BLaER1 (cell line): ENCODE results near the gene ANKRD45.
"Not testable (repeated sequence)": the region's sequence is repeated elsewhere in the genome, so short reads cannot be mapped to it uniquely, and the experiment has no call there.

Source experiments
- H3K27ac ChIP-seq: shearing (Covaris generic); formaldehyde crosslinking; 2 replicates; pipeline ENCODE4 v1.8.1; 2022
- H3K27me3 ChIP-seq: shearing (Covaris generic); formaldehyde crosslinking; 2 replicates; pipeline ENCODE4 v1.8.1; 2022
- H3K36me3 ChIP-seq: shearing (Covaris generic); formaldehyde crosslinking; 2 replicates; pipeline ENCODE4 v1.8.1; 2022
- H3K4me1 ChIP-seq: shearing (Covaris generic); formaldehyde crosslinking; 2 replicates; pipeline ENCODE4 v1.8.1; 2022
- H3K4me2 ChIP-seq: shearing (Covaris generic); formaldehyde crosslinking; 2 replicates; pipeline ENCODE4 v1.8.1; 2022
- H3K4me3 ChIP-seq: shearing (Covaris generic); formaldehyde crosslinking; 2 replicates; pipeline ENCODE4 v1.8.1; 2022
- H3K9ac ChIP-seq: shearing (Covaris generic); formaldehyde crosslinking; 2 replicates; pipeline ENCODE4 v1.8.1; 2022
- H3K9me3 ChIP-seq: shearing (Covaris generic); formaldehyde crosslinking; 2 replicates; pipeline ENCODE4 v1.8.1; 2022
- H4K20me1 ChIP-seq: shearing (Covaris generic); formaldehyde crosslinking; 2 replicates; pipeline ENCODE4 v1.8.1; 2022
- Cebpa-rat ChIP-seq: shearing (Covaris generic); IDR thresholded peaks from 2 replicates; pipeline ENCODE4 v1.8.1; 2022

Gene ANKRD45

DNA sequence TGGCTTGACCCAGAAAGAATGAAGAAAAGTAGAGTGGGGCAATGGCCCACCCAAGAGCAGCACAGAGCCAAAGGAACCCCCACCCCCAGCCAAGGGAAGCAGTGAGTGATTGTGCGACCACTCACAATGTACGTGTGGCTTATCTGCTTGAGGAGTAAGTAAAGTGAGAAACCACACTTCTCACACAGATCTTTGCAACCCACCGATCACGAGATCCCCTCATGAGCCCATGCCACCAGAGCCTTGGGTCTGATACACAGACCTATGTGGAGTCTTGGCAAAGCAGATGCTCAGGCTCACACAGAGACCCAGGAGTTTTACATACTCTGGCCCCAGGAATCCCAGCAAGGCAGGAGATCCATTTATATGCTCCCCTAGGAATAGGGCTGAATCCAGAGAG is 52.8 kb downstream of the ANKRD45 start:
- no peaks in the 10 kb centered on the region for H3K36me3 ChIP-seq
- no peak overlapping the region for H3K4me2 ChIP-seq
- H3K4me3 ChIP-seq = no peak overlapping the region
- peaks cover 59% of the 10 kb centered on the region for H3K9me3 ChIP-seq
- H3K27ac ChIP-seq = no peak overlapping the region
- H4K20me1 ChIP-seq = no peaks in the 10 kb centered on the region
- H3K9ac ChIP-seq = no peak overlapping the region
- no peaks in the 10 kb centered on the region for H3K4me1 ChIP-seq
- TF ChIP-seq Cebpa-rat = no peak
- no peaks in the 10 kb centered on the region for H3K27me3 ChIP-seq

- H3K9ac ChIP-seq, H3K36me3 ChIP-seq, H3K27me3 ChIP-seq, H3K4me2 ChIP-seq, H3K27ac ChIP-seq, H3K4me3 ChIP-seq, H3K4me1 ChIP-seq, H4K20me1 ChIP-seq: not testable (repeated sequence)
- peaks cover 31% of the 10 kb centered on the region for H3K9me3 ChIP-seq
These were observed 56.6 kb downstream of the ANKRD45 start for GRCh38 chr1:173613086-173613485.

GRCh38 chr1:173608503-173609216 is 61.0 kb downstream of the ANKRD45 start:
- peaks cover 8% of the 10 kb centered on the region for H3K4me1 ChIP-seq
- peaks cover 17% of the 10 kb centered on the region for H3K9me3 ChIP-seq
- no peaks in the 10 kb centered on the region for H3K27me3 ChIP-seq
- H4K20me1 ChIP-seq = no peaks in the 10 kb centered on the region
- no peaks in the 10 kb centered on the region for H3K36me3 ChIP-seq
- no peak overlapping the region for H3K9ac ChIP-seq
- no peak for TF ChIP-seq Cebpa-rat
- H3K4me3 ChIP-seq = no peak overlapping the region
- no peak overlapping the region for H3K27ac ChIP-seq
- H3K4me2 ChIP-seq = no peak overlapping the region

- no peak for TF ChIP-seq Cebpa-rat
- Histone ChIP-seq H3K27me3 (no peaks in the 10 kb centered on the region), H3K36me3 (no peaks in the 10 kb centered on the region), H3K4me1 (peaks cover 22% of the 10 kb centered on the region), H4K20me1 (no peaks in the 10 kb centered on the region), H3K9me3 (no peaks in the 10 kb centered on the region), H3K9ac (no peak within 1 kb of the TSS), H3K4me2 (peak within 1 kb of the TSS; percentile 52), H3K27ac (no peak within 1 kb of the TSS), H3K4me3 (no peak within 1 kb of the TSS)
These were observed 66.5 kb downstream of the ANKRD45 start, which contains the start of gene SLC9C2 for GRCh38 chr1:173603056-173603591. SLC9C2 (minus strand) TSS chr1:173603072; CDS start chr1:173601776, 1,296 bp downstream.

- no peaks in the 10 kb centered on the region for H3K9me3 ChIP-seq
- no peak overlapping the region for H3K4me3 ChIP-seq
These were observed 68.1 kb downstream of the ANKRD45 start for GRCh38 chr1:173601588-173601987.

DNA sequence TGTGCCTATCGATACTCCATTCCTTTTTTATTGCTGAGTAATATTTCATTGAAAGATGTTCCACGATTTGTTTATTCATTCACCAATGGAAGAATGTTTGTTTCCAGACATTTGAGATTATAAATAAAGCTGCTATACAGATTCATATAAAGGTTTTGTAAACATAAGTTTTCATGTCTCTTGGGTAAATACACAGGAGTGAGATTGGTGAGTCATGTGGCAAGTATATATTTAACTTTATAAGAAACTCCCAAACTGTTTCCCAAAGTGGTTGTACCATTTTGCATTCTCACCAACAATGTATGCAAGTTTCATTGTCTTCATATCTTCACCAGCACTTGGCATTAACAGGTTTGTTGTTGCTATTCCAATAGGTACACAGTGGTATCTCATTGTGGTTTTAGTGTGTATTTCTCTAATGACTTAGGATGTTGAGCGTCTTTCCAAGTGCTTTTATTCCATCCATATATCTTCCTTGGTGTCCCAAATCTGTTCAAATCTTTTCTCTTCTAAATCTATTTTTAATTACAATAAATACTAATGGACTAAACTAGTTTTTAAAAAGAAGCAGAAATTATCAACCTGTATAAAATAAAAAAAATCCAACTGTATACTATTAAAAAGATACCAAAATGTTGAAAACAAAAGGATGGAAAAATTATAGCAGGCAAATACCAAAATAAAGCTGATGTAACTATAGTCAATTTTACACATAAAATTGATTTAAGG is 73.4 kb downstream of the ANKRD45 start:
- no peak overlapping the region for H3K4me3 ChIP-seq
- H3K27ac ChIP-seq = no peak overlapping the region
- H3K9ac ChIP-seq = no peak overlapping the region
- H3K27me3 ChIP-seq = no peaks in the 10 kb centered on the region
- H4K20me1 ChIP-seq = no peaks in the 10 kb centered on the region
- TF ChIP-seq Cebpa-rat = no peak
- no peaks in the 10 kb centered on the region; the same call in 1 of the 2 replicates for H3K9me3 ChIP-seq
- no peaks in the 10 kb centered on the region for H3K4me1 ChIP-seq
- H3K4me2 ChIP-seq = no peak overlapping the region
- H3K36me3 ChIP-seq = no peaks in the 10 kb centered on the region

More at GRCh38 chr1:173601588-173601987, 68.1 kb downstream of the ANKRD45 start:
- H3K4me1 ChIP-seq = peaks cover 22% of the 10 kb centered on the region
- no peaks in the 10 kb centered on the region for H4K20me1 ChIP-seq
- H3K36me3 ChIP-seq = no peaks in the 10 kb centered on the region
- TF ChIP-seq Cebpa-rat = no peak
- H3K27ac ChIP-seq = no peak overlapping the region
- no peak overlapping the region for H3K4me2 ChIP-seq
- H3K9ac ChIP-seq = no peak overlapping the region
- H3K27me3 ChIP-seq = no peaks in the 10 kb centered on the region

- H3K27me3 ChIP-seq, H4K20me1 ChIP-seq, H3K4me3 ChIP-seq, H3K36me3 ChIP-seq, H3K9me3 ChIP-seq, H3K9ac ChIP-seq, H3K4me1 ChIP-seq, H3K4me2 ChIP-seq, H3K27ac ChIP-seq: not testable (repeated sequence)
These were observed 78.5 kb downstream of the ANKRD45 start for GRCh38 chr1:173591138-173591537.

DNA sequence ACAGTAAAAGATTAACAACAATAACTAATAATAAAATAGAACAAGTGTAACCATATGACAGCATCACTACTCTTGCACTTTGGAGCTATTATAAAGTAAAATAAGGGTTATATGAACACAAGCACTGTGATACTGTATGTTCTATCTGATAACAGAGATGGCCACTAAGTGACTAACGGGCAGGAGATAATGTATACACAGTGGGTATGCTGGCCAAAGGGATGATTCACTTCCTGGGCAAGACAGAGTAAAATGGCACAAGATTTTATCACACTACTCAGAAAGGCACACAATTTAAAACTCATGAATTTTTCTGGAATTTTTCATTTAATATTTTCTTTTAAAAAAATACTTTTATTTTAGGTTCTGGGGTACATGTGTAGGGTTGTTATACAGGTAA is 79.1 kb downstream of the ANKRD45 start:
- no peak overlapping the region for H3K27ac ChIP-seq
- no peak for TF ChIP-seq Cebpa-rat
- H3K4me2 ChIP-seq = no peak overlapping the region

DNA sequence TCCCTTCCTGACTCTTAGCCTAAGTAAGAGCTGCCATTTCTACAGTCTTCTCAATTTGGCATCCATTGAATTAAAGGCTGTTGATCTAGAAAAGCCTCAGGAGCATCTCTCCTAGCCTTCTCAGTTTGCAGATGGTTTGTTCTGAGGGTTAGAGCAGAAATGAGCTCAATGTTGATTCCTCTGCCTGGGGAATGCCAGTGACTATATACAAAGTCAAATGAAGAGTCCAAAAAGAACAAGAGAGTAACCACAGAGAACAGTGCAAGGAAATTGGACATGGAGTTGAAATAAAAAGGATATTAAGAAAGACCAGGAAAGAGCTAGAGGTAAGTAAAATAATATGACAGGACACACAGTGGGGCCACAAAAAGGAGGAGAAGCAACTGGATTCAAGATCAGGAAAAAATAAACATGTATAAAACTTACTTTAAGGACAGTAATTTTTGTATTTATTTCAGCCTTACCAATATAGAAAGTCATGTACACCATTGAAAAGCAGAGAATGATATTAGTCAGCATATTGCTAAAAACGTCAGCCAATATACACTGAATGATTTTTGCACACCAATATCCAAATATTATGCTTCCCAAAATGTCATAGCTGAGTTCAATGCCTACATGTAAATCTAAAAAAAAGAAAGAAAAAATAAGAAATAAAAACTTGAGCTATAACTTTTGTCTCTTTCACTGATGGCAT is 88.1 kb downstream of the ANKRD45 start:
- H3K9me3 ChIP-seq = no peaks in the 10 kb centered on the region
- no peaks in the 10 kb centered on the region for H3K36me3 ChIP-seq
- no peak overlapping the region for H3K9ac ChIP-seq
- no peak for TF ChIP-seq Cebpa-rat
- H3K27me3 ChIP-seq = no peaks in the 10 kb centered on the region
- no peaks in the 10 kb centered on the region for H3K4me1 ChIP-seq
- H3K27ac ChIP-seq = no peak overlapping the region
- H3K4me2 ChIP-seq = no peak overlapping the region
- no peaks in the 10 kb centered on the region for H4K20me1 ChIP-seq
- H3K4me3 ChIP-seq = no peak overlapping the region

More for the DNA sequence above, 79.1 kb downstream of the ANKRD45 start:
- Histone ChIP-seq H3K27me3 (no peaks in the 10 kb centered on the region), H3K9ac (no peak overlapping the region), H3K4me1 (no peaks in the 10 kb centered on the region), H3K9me3 (no peaks in the 10 kb centered on the region), H4K20me1 (no peaks in the 10 kb centered on the region), H3K36me3 (no peaks in the 10 kb centered on the region), H3K4me3 (no peak overlapping the region)

DNA sequence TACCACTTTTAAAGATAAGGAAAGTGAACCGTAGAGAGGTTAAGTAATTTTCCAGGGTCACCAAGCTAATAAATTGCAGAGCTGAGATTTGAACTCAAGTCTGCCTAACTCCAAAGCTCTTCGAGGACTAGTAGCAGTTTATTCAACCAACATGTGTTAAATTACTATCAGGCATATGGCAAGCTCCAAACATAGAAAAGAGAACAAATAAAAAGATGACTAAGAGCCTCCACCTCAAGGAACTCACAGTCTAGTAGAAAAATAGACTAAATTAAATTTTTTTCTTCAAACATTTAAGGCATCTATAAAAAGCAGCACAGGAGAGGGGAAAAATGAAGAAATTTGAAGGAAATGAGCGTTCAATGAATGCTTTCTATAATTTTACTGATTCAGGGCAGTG is 89.0 kb downstream of the ANKRD45 start:
- H3K9ac ChIP-seq = no peak overlapping the region
- H4K20me1 ChIP-seq = no peaks in the 10 kb centered on the region
- H3K4me3 ChIP-seq = no peak overlapping the region
- no peaks in the 10 kb centered on the region for H3K27me3 ChIP-seq
- TF ChIP-seq Cebpa-rat = no peak
- no peaks in the 10 kb centered on the region for H3K4me1 ChIP-seq
- no peak overlapping the region for H3K27ac ChIP-seq
- H3K9me3 ChIP-seq = no peaks in the 10 kb centered on the region
- no peaks in the 10 kb centered on the region for H3K36me3 ChIP-seq
- H3K4me2 ChIP-seq = no peak overlapping the region
